Measurements from ENCODE around the gene MAN2A2. TPM values are rescaled to one million over a fixed set of nuclear protein-coding genes. Genes with fewer than 3 reads are reported as not detected.

Gene MAN2A2
- total and polyA plus RNA-seq, 9 of the 15 experiments (the other 6 are each of a cell fraction or from before 2014, with no cell fraction given), result 7.3 to 151 (median 43.4) TPM

GRCh38 chr15:90901175-90902039 lies 1.7 kb upstream of the MAN2A2 start (continued):
- TF ChIP-seq STAG1 (CRISPR knock-in tag; IDR thresholded peaks at IDR 0.05; ENCODE audit: borderline replicate concordance) (no peak), KHSRP (IDR thresholded peaks at IDR 0.05) (peak; percentile 96), NCOR1 (IDR thresholded peaks at IDR 0.05) (peak; percentile 100), PTTG1 (tag; IDR thresholded peaks at IDR 0.05; ENCODE audit: low read depth) (no peak), E4F1 (CRISPR knock-in tag; IDR thresholded peaks at IDR 0.05; ENCODE audit: borderline replicate concordance) (no peak), ZBTB12 (CRISPR knock-in tag; IDR thresholded peaks at IDR 0.05) (peak; percentile 67; the same call in 1 of the 2 replicates), THRAP3 (IDR thresholded peaks at IDR 0.05; ENCODE audit: borderline replicate concordance) (no peak), HDGF (IDR thresholded peaks at IDR 0.05) (peak; percentile 77; the same call in 1 of the 2 replicates), ZNF316 (IDR thresholded peaks at IDR 0.05) (peak; percentile 81; the same call in 1 of the 2 replicates), EZH2 (IDR thresholded peaks at IDR 0.05; ENCODE audit: borderline replicate concordance, low read depth, low read length) (peak; percentile 94; the same call in 1 of the 2 replicates), SMARCC2 (IDR thresholded peaks at IDR 0.05; ENCODE audit: low read depth) (peak; percentile 99), L3MBTL2 (IDR thresholded peaks at IDR 0.05) (no peak; the same call in 1 of the 2 replicates), ESRRB (CRISPR knock-in tag; IDR thresholded peaks at IDR 0.05; ENCODE audit: borderline replicate concordance) (no peak), ZNF57 (CRISPR knock-in tag; IDR thresholded peaks at IDR 0.05) (no peak), SMAD2 (IDR thresholded peaks at IDR 0.05; ENCODE audit: low read depth, low read length) (no peak), RCOR1 (IDR thresholded peaks at IDR 0.05; ENCODE audit: borderline replicate concordance in 1 of 2, low read depth in 2 of 2, low read length in 2 of 2) (peak; percentile 76 to 96; a peak in 3 of 4 replicates), HDAC3 (IDR thresholded peaks at IDR 0.05; ENCODE audit: borderline replicate concordance, partially characterized antibody) (peak; percentile 99), CTBP1 (IDR thresholded peaks at IDR 0.05; ENCODE audit: borderline replicate concordance) (peak; percentile 76; the same call in 1 of the 2 replicates), RFX5 (IDR thresholded peaks at IDR 0.05; ENCODE audit: low read depth, low read length) (no peak), PKNOX1 (IDR thresholded peaks at IDR 0.05) (peak; percentile 80), BHLHE40 (IDR thresholded peaks at IDR 0.05; ENCODE audit: low read length) (peak; percentile 100), E2F3 (CRISPR knock-in tag; IDR thresholded peaks at IDR 0.05) (0 out of 2 replicates have a peak, but pooled peaks have one; percentile 21), ZBTB9 (CRISPR knock-in tag; IDR thresholded peaks at IDR 0.05) (peak; percentile 76; the same call in 1 of the 2 replicates), RBM15 (IDR thresholded peaks at IDR 0.05; ENCODE audit: insufficient read depth, low read length) (no peak)
